ENCODE measurements around the gene ZNF470. TPM values are rescaled to one million over a fixed set of nuclear protein-coding genes. Genes with fewer than 3 reads are reported as not detected.

ZNF470 gene
- total RNA-seq, 1 experiment from 2014 or later = 7.1 TPM

GRCh38 chr19:56562766-56563165 lies 4.5 kb upstream of the ZNF470 start:
- Histone ChIP-seq H2BK20ac (ENCODE audit: low read depth, low read length, poor library complexity, severe bottlenecking) (no peak overlapping the region), H2AFZ (ENCODE audit: low read length) (no peak overlapping the region), H3K4me1 (ENCODE audit: insufficient read depth, low read length) (no peaks in the 10 kb centered on the region), H2AK5ac (ENCODE audit: insufficient read length, low read length) (no peak overlapping the region), H3K23me2 (ENCODE audit: insufficient read length, low read depth, low read length, poor library complexity, severe bottlenecking) (no peaks in the 10 kb centered on the region), H3K14ac (ENCODE audit: insufficient read depth, low read length) (no peak overlapping the region), H3T11ph (ENCODE audit: low read length) (no peak overlapping the region), H3K9me3 (ENCODE audit: control insufficient read depth, low read depth, low read length) (peaks cover 38% of the 10 kb centered on the region), H3K18ac (ENCODE audit: insufficient read length, low read depth, low read length) (no peak overlapping the region), H2BK12ac (ENCODE audit: insufficient read length, low read depth, low read length) (no peak overlapping the region), H3K56ac (ENCODE audit: insufficient read length, low read depth, low read length) (no peak overlapping the region), H4K91ac (ENCODE audit: insufficient read length, low read depth, low read length) (no peak overlapping the region), H4K20me1 (ENCODE audit: control insufficient read depth, insufficient read depth, insufficient read length) (no peaks in the 10 kb centered on the region), H4K5ac (ENCODE audit: insufficient read length, low read depth, low read length) (no peak overlapping the region), H4K8ac (replicated peaks; ENCODE audit: insufficient read length, low read depth, low read length) (no peak overlapping the region), H3K79me2 (ENCODE audit: insufficient read depth, low read length) (no peaks in the 10 kb centered on the region), H3K79me1 (ENCODE audit: insufficient read depth, low read depth, low read length, poor library complexity, severe bottlenecking) (no peaks in the 10 kb centered on the region), H3K27ac (ENCODE audit: insufficient read length, low read depth, low read length) (no peak overlapping the region), H3K27me3 (ENCODE audit: insufficient read depth, low read length) (no peaks in the 10 kb centered on the region), H3K9ac (ENCODE audit: extremely low read depth, insufficient read length, low read length) (no peak overlapping the region), H2BK15ac (ENCODE audit: low read depth, low read length) (no peak overlapping the region), H2BK120ac (ENCODE audit: low read depth, low read length, poor library complexity, severe bottlenecking) (no peak overlapping the region), H3K4ac (ENCODE audit: low read depth, low read length) (no peak overlapping the region), H3K4me2 (ENCODE audit: insufficient read depth, insufficient read length, low read length) (no peak overlapping the region), H2BK5ac (ENCODE audit: insufficient read length, low read length) (no peak overlapping the region), H3K23ac (ENCODE audit: insufficient read length, low read depth, low read length) (no peak overlapping the region)
- Mint-ChIP-seq H3K4me3 (no peak overlapping the region), H3K9me3 (peaks cover 77 to 84% of the 10 kb centered on the region in 2 experiments), H3K27ac (no peak overlapping the region), H3K27me3 (ENCODE audit: low read depth) (peaks cover 3% of the 10 kb centered on the region), H3K36me3 (ENCODE audit: insufficient read depth in 1 of 3, low read depth in 3 of 3) (peaks cover 8 to 37% (median 24%) of the 10 kb centered on the region in 3 experiments), H3K4me1 (peaks cover 3 to 5% of the 10 kb centered on the region in 2 experiments; a peak in 3 of 4 replicates)
- no peak for TF ChIP-seq CTCF (conservative IDR thresholded peaks at IDR 0.05)
- WGBS (ENCODE audit: extremely low coverage, insufficient read length, low lambda C conversion rate) = no CpG with 5 or more reads among the region's 2 CpGs
- no peak for DNase-seq

Measured in H9 (cell line).